Activated T-cell treated with anti-CD3 and anti-CD28 coated beads for 48 hours (primary cell): ENCODE measurements around the gene CARMIL3.

Source experiments
- DNase-seq: peaks from one replicate; pipeline ENCODE4 v3.0.0-alpha.2; 2020; ENCODE audit warnings: low read depth

The CARMIL3 gene

DNA sequence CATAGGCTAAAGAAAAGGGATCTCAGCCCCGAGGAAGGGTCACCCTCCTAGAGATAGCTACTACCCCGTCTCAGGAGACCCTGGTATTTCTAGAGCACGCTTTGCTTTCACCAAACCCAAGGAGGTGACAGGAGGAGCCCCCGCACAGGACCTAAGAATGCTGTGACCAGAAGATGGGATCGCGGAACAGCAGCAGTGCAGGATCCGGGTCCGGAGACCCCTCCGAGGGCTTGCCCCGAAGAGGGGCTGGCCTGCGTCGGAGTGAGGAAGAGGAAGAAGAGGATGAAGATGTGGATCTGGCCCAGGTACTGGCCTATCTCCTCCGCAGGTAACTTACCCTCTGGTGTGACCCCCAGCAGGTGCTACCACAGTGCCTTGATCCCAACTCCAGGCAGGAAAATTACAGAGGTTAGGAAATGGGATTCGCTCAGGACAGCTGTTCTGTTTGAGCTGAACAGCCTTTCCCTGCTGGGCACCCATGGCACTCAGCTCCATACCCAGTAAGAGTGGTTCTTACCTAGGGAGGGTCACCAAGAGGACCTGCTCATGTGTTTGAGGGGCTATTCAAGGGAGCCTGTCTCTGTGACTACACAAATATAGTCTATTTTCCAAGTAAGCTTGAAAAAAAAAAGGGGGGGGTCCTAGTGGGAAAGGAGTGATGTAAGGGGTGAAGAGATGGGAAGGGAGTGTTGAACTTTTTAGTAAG lies 63.8 kb downstream of the CARMIL3 start:
- DNase-seq = no peak

DNA sequence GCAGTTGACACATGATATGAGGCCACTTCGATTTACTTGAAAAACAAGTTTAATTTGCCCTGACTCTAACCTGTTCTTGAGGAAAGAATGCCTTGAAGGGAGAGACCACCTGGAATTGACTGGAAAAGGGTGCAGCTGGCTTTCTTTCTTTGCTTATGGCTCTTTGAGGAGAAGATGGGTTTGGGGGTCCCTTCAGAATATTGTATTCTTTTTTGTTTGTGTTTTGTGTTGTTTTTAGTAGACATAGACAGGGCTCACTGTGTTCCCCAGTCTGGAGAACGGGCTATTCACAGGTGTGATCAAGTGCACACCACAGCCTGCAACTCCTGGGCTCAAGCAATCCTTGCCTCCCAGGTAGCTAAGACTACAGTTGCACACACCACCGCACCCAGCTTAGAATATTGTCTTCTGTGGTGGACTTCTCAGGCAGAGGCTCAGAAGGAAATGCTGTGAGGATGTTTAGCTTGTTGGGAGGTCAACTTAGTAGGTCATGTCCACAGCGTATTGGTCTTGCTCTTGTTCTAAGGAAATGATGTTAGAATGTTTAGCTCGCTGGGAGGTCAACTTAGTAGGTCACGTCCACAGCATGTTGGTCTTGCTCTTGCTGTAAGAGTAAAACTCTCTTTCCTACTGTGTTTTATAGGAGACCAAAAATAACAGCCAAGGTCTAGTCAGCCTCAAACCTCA lies 64.5 kb downstream of the CARMIL3 start:
- no peak for DNase-seq

DNA sequence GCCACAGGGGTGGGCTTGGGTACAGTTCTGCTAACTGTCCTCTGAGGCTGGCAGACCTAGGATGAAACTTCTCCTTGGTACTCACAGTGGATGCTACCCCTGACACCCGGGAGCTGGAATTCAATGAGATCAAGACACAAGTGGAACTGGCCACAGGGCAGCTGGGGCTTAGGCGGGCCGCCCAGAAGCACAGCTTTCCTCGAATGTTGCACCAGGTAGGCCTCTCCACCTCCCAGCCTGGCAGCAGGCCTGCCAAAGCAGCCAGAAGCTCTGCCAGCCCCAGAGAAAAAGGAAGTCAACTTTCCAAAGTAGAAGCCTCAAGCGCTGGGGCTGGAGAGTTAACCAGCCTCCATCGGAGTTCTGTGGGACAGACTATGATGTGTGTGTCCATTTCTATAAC lies 65.4 kb downstream of the CARMIL3 start:
- DNase-seq = no peak
